HG02763 (cell line): ENCODE measurements around the gene STK17A.

Experiments used
- ATAC-seq: cut with Tn5 transposase; IDR thresholded peaks from one replicate; pipeline ENCODE4 v1.9.1; 2021; ENCODE audit warnings: mild to moderate bottlenecking, moderate library complexity; ENCODE audit not compliant: unreplicated experiment

STK17A gene

DNA sequence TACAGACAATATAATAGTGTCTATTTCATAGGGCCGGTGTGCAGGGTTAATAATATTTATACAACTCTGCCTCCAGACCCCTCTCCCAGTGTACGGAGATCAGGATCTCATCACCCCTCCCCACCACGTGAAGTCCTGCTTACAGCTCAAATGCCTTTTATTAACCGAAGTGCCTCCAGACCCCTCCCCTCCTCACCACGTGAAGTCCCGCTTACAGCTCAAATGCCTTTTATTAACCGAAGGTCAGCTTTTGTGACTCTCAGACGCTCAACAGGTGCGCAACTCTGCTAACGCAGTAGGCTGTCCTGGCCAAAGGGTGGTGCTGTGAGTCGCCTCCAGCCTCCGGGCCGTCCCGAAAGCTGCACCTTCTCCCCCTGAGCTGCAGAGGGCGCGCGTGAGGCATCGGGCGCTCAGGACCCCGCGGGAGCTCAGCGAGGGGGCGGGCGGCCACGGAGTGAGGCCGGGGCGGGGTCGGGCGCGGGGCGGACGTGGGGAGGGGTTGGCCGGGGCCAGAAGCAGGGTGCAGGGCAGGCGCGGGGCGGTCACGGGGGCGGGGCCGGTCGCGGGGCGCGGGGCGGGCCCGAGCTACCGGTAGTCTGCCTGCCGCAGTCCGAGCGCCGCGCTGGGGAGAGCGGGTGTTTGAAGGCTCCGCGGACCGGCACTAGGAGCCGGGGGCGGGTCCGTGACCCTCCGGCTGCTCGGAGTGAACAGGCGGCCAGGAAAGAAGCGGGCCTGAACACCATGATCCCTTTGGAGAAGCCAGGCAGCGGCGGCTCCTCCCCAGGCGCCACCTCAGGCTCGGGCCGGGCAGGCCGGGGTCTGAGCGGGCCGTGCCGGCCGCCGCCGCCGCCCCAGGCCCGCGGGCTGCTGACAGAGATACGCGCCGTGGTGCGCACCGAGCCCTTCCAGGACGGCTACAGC, at the start of gene STK17A:
Gene STK17A, plus strand, starts transcription at position 606 of the 921 bp plus-strand sequence. Its CDS starts 136 bp downstream, at position 742.
- peak; percentile 68 for ATAC-seq

GRCh38 chr7:43533801-43534479, 49.0 kb upstream of the STK17A start:
- ATAC-seq, result no peak

GRCh38 chr7:43535031-43535451, 47.9 kb upstream of the STK17A start:
- ATAC-seq, result no peak

DNA sequence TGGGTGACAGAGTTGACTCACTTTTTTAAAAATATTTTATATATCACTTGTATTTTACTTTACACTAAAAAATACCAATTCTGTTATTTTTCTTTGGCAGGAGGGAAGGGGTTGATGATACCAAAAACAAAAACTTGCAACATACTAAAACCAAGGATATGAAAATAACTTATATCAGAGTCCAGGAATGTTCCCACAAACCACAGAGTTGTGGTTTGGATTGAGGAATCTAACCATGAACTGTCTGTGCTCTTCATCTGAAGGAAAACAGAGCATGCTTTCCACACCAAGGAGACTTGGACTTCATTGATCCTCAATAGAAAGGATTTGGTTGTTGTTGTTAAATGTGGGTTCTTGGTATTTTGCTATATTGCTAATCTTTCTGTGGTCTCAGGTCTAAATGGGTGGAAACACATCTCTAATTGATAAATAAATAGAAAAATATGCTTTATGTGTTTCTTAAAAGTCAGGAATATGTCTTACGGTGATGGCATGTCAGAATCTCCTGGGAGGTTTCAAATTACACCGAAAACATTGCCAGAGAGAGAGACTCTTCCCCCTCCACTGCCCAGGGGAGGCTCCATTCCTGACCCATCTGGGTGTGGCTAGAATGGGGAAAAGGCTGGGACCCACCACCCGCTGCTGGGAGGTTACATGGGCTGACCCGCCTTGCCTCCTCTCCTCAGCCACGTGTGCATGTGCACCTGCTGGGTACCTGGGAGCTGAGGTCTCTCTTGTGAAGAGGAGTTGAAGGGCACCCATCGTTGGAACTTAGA, 46.9 kb upstream of the STK17A start:
- ATAC-seq, result no peak

DNA sequence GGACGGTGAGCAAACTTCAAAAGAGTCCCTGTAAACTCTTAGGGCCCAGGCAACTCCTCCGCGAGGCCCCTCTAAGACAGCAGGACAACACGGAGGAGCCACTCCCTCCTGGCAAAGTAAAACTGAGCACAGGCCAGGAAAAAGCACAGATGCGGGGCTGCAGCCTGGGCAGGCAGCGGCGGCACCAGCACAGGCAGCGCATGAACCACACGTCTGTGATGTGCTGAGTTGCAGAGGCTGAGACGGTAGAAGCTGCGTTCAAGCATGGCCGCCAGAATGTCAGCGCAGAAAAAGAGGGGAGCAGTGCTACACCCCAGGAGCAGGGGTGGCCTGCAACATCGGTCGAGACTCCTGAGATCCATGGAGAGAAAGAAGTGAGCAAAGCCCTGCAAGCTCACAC, 46.1 kb upstream of the STK17A start:
- ATAC-seq, result no peak

DNA sequence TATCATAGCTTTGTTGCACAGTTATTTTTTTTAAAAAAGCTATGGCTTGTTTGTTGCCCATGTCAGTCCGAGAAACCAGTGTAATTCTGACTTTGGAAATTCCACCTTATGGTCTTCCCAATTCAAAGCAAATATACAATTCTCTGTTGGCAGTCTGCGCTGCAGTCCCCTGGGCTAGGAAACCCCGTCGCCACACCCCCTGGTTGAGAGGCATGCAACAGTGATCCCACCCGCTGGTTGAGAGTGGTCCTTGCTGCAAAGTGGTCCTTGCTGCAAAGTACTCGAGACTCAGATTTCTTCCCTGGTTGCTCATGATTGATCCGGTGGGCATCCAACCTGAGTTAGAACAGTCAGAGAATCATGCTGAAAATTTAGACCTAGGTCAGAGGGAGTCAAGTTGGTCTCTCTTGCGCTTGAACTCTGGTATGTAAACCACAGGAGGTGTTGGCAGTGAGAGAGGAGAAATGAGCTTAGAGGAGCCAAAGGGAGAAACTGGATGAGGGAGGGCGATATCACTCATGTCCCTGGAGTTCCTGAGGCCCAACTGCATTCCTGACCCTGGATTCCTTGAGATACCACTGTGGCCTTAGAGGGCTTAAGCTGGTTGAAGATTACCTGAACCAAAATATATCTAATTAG, 45.0 kb upstream of the STK17A start:
- ATAC-seq, result no peak

GRCh38 chr7:43538404-43538771, 44.5 kb upstream of the STK17A start:
- no peak for ATAC-seq

- no peak for ATAC-seq
Observed at GRCh38 chr7:43540471-43540870, 42.4 kb upstream of the STK17A start.

DNA sequence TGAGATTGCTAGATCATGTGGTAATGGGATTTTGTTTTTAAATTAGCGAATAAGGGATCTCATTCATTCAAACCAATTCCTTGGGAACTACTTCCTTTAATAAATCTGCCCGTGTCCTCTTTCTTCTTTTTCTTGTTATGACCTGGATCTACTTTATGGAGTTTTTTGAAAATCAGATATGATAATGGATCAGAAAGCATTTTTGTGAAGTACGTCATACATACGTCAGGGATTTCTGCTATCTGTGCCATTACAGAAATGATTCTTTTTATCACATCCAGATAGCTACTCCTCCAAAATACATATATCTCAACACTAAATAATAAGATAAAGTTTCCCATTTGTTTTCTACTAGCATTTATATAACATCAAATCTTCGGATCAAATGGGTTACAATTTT, 40.2 kb upstream of the STK17A start:
- no peak for ATAC-seq

DNA sequence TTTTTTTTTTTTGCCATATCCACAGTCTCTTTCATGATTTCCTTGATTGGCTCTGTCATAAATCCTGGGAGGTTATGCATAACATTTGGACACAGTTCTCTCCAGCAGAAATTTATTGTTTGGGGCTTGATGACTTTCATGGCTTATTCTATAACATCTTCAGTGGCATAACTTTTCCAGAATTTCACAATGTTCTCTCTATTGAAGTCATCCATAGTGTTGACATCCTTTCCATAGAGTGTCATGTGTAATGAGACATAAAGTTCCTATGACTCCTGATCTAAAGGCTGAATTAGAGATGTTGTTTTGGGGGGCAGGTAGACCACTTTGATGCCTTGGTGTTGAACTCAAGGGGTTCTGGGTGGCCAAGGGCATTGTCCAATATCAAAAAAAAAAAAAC, 36.7 kb upstream of the STK17A start:
- ATAC-seq, result no peak

DNA sequence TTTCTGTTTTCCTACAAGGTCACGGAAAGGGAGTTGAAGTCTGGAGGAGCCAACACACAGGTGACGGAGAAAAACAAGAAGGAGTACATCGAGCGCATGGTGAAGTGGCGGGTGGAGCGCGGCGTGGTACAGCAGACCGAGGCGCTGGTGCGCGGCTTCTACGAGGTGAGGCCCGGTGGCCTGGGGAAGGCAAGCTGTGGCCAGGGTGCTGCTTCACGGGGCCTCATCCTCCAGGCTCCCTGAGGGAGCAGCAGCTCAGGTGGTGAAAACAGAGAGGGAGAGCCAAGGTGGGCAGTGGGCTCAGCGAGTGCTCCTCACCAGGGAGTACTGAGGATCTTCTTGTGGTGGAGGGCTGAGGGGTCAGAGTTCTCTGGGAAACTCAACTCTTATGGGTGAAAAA, 32.5 kb upstream of the STK17A start:
- no peak for ATAC-seq

DNA sequence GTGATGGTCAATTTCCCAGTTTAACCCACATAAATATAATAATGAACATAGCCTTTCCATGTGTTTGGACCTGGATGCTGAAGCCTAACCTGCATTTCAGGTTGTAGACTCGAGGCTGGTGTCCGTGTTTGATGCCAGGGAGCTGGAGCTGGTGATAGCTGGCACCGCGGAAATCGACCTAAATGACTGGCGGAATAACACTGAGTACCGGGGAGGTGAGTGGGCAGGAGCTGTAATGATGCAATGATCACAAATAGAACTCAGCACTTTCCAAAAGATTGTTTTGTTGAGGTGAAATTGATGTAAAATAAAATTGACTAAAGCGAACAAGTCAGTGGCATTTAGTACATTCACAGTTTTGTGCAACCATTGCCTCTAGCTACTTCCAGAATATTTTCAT, 30.8 kb upstream of the STK17A start:
- no peak for ATAC-seq

GRCh38 chr7:43553999-43554398, 28.9 kb upstream of the STK17A start:
- no peak for ATAC-seq

DNA sequence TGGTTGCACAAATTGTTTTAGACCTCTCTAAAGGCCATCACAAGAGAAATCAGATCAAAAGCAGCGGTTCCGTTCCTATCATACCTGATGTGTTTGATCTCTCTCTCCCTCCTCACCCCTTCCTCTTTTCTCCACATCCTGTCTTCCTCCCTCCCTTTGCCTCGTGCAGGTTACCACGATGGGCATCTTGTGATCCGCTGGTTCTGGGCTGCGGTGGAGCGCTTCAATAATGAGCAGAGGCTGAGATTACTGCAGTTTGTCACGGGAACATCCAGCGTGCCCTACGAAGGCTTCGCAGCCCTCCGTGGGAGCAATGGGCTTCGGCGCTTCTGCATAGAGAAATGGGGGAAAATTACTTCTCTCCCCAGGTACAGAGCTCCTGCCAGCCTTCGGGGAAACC, 28.5 kb upstream of the STK17A start:
- ATAC-seq, result no peak

DNA sequence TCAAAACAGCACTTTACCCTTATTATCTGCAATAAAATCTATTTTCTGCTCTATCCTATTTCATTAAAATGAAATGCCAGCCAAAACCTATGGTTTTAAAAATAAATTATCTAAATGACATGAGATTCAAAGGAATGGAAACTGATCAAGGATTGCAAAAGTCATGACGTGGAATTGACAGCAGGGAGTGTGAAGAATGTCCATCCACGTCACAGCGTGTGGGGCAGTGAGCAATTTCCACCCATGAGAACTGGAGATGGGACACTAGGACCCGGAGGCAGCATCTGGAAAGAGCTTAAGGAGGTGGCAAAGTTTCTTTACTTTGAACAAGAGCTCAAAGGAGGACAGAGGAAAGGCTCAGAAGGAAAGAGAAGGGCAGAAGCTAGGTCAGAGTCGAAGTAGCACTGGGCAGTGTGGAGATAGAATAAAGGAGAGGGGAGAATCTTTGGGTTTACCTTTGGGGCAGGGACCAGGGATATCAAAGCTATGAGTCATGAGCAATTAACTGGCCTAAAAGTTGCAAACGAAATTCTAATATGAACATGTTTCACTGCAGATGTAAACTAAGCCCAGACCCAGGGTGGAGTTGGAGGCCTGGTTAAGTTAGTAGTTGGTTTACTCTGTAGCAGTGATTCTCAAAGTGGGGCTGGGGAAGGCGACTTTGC, 24.9 kb upstream of the STK17A start:
- no peak for ATAC-seq

GRCh38 chr7:43559171-43559945, 23.6 kb upstream of the STK17A start:
- no peak for ATAC-seq

DNA sequence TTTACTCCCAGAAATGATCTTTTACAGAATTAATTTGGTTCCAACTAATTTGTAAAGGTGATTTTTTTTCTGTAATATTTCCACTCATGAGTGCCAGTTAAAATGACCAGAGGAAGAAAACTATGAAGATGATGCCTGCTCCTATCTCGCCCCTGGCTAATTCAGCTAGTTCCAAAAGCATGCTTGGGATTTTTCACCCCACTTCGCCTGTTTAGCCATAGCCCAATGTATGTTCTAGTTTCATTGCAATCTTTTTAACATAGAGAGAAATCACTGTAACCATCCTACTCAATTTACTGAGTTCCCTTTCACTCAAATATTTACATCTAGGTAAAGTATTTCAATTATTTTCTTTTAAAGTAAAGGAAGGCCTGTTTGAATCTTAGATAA, 23.0 kb upstream of the STK17A start:
- ATAC-seq, result no peak

- no peak for ATAC-seq
Observed at GRCh38 chr7:43560742-43561330, 22.1 kb upstream of the STK17A start.

DNA sequence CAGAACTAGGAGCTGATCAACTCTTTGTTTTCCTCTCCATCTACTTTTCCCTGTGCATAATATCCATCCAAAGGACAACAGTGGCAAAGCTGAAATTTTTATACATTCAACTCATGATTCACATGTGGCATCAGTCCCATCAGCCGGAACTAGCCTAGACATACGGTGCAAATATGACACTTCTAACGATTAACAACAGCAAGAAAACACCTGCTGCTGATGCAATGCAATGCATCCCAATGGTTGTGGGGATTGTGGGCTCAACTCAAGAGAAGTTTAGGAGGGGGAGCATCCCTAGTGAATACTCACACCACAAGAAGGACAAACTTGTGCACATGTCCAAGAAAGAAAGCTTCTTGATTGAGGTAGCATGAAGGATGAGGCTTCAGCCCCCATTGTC, 20.5 kb upstream of the STK17A start:
- no peak for ATAC-seq
